H9 (cell line): ENCODE results near the gene CORO1A. TPM values are rescaled to one million over a fixed set of nuclear protein-coding genes. Genes with fewer than 3 reads are reported as not detected.

Experiments
- DNase-seq: peaks from one replicate; pipeline ENCODE4 v3.0.0-alpha.2; 2017
- H2AFZ ChIP-seq: one replicate; pipeline ENCODE4 v1.6.1; 2013; ENCODE audit warnings: mild to moderate bottlenecking, low read length, control low read depth, moderate library complexity
- H2AK5ac ChIP-seq: 2 replicates; pipeline ENCODE4 v1.6.1; 2013; ENCODE audit warnings: low read length, control low read depth, mixed read lengths; ENCODE audit not compliant: insufficient read length
- H2BK120ac ChIP-seq: one replicate; pipeline ENCODE4 v1.6.1; 2013; ENCODE audit warnings: low read depth, mild to moderate bottlenecking, low read length, control low read depth, inconsistent platforms; ENCODE audit not compliant: poor library complexity, severe bottlenecking
- H2BK12ac ChIP-seq: 2 replicates; pipeline ENCODE4 v1.6.1; 2013; ENCODE audit warnings: low read length, control low read depth, mixed read lengths, low read depth; ENCODE audit not compliant: insufficient read length
- H2BK15ac ChIP-seq: 2 replicates; pipeline ENCODE4 v1.6.1; 2013; ENCODE audit warnings: low read depth, low read length, control low read depth
- H2BK20ac ChIP-seq: one replicate; pipeline ENCODE4 v1.6.1; 2013; ENCODE audit warnings: low read depth, mild to moderate bottlenecking, low read length, control low read depth, inconsistent platforms; ENCODE audit not compliant: poor library complexity, severe bottlenecking
- H2BK5ac ChIP-seq: 2 replicates; pipeline ENCODE4 v1.6.1; 2013; ENCODE audit warnings: low read length, control low read depth, mixed read lengths; ENCODE audit not compliant: insufficient read length
- H3K14ac ChIP-seq: 2 replicates; pipeline ENCODE4 v1.6.1; 2013; ENCODE audit warnings: low read length, control low read depth; ENCODE audit not compliant: insufficient read depth
- H3K18ac ChIP-seq: 2 replicates; pipeline ENCODE4 v1.6.1; 2013; ENCODE audit warnings: low read depth, mild to moderate bottlenecking, mixed read lengths, low read length, control low read depth; ENCODE audit not compliant: insufficient read length
- H3K23ac ChIP-seq: 2 replicates; pipeline ENCODE4 v1.6.1; 2013; ENCODE audit warnings: low read length, control low read depth, mixed read lengths, low read depth; ENCODE audit not compliant: insufficient read length
- H3K23me2 ChIP-seq: 2 replicates; pipeline ENCODE4 v1.6.1; 2013; ENCODE audit warnings: low read depth, mild to moderate bottlenecking, mixed read lengths, low read length, control low read depth; ENCODE audit not compliant: insufficient read length, poor library complexity, severe bottlenecking
- H3K27ac ChIP-seq: 2 replicates; pipeline ENCODE4 v1.5.1; 2013; ENCODE audit warnings: low read length, control low read depth, mixed read lengths, low read depth; ENCODE audit not compliant: insufficient read length
- H3K27me3 ChIP-seq: 2 replicates; pipeline ENCODE4 v1.6.1; 2013; ENCODE audit warnings: low read length, control low read depth, inconsistent platforms; ENCODE audit not compliant: insufficient read depth
- H3K4ac ChIP-seq: 2 replicates; pipeline ENCODE4 v1.6.1; 2013; ENCODE audit warnings: low read depth, mild to moderate bottlenecking, control low read depth, inconsistent platforms, low read length, moderate library complexity
- H3K4me1 ChIP-seq: 2 replicates; pipeline ENCODE4 v1.6.1; 2013; ENCODE audit warnings: low read length, control low read depth, inconsistent platforms; ENCODE audit not compliant: insufficient read depth
- H3K4me2 ChIP-seq: 2 replicates; pipeline ENCODE4 v1.6.1; 2013; ENCODE audit warnings: low read length, control low read depth, mixed read lengths; ENCODE audit not compliant: insufficient read length, insufficient read depth
- H3K56ac ChIP-seq: 2 replicates; pipeline ENCODE4 v1.6.1; 2013; ENCODE audit warnings: low read depth, mild to moderate bottlenecking, mixed read lengths, low read length, control low read depth; ENCODE audit not compliant: insufficient read length
- H3K79me1 ChIP-seq: 2 replicates; pipeline ENCODE4 v1.6.1; 2013; ENCODE audit warnings: low read depth, mild to moderate bottlenecking, moderate library complexity, low read length, control low read depth, inconsistent platforms; ENCODE audit not compliant: insufficient read depth, poor library complexity, severe bottlenecking
- H3K79me2 ChIP-seq: 2 replicates; pipeline ENCODE4 v1.6.1; 2013; ENCODE audit warnings: low read length, control low read depth, inconsistent platforms; ENCODE audit not compliant: insufficient read depth
- H3K9ac ChIP-seq: 2 replicates; pipeline ENCODE4 v1.6.1; 2013; ENCODE audit warnings: low read length, control low read depth, mixed read lengths; ENCODE audit not compliant: insufficient read length; ENCODE audit errors: extremely low read depth
- H3K9me3 ChIP-seq: one replicate; pipeline ENCODE4 v1.6.1; 2013; ENCODE audit warnings: low read depth, low read length, inconsistent platforms; ENCODE audit not compliant: control insufficient read depth
- H3T11ph ChIP-seq: one replicate; pipeline ENCODE4 v1.6.1; 2013; ENCODE audit warnings: mild to moderate bottlenecking, low read length, control low read depth, inconsistent platforms
- H4K20me1 ChIP-seq: one replicate; pipeline ENCODE4 v1.6.1; 2013; ENCODE audit not compliant: control insufficient read depth, insufficient read length, insufficient read depth
- H4K5ac ChIP-seq: 2 replicates; pipeline ENCODE4 v1.6.1; 2013; ENCODE audit warnings: low read depth, mild to moderate bottlenecking, mixed read lengths, low read length, control low read depth; ENCODE audit not compliant: insufficient read length
- H4K8ac ChIP-seq: replicated peaks from 2 replicates; pipeline ENCODE4 v1.6.1; 2013; ENCODE audit warnings: low read length, control low read depth, mixed read lengths, low read depth; ENCODE audit not compliant: insufficient read length
- H4K91ac ChIP-seq: 2 replicates; pipeline ENCODE4 v1.6.1; 2013; ENCODE audit warnings: low read depth, mild to moderate bottlenecking, moderate library complexity, mixed read lengths, low read length, control low read depth; ENCODE audit not compliant: insufficient read length
- H3K27ac Mint-ChIP-seq, 3 experiments: 2 replicates in 2 of 3; 3 replicates in 1 of 3; pipeline ENCODE4 v1.8.0; 2020 to 2021; ENCODE audit warnings: mixed read lengths in 3 of 3, mild to moderate bottlenecking in 1 of 3, moderate library complexity in 1 of 3
- H3K27me3 Mint-ChIP-seq: 2 replicates; pipeline ENCODE4 v1.8.0; 2021; ENCODE audit warnings: low read depth, mild to moderate bottlenecking, moderate library complexity, mixed read lengths
- H3K36me3 Mint-ChIP-seq, 3 experiments: 2 replicates in 2 of 3; 3 replicates in 1 of 3; pipeline ENCODE4 v1.8.0; 2020 to 2021; ENCODE audit warnings: low read depth in 3 of 3, mixed read lengths in 3 of 3; ENCODE audit not compliant: insufficient read depth in 1 of 3
- H3K4me1 Mint-ChIP-seq, 2 experiments: 2 replicates each; pipeline ENCODE4 v1.8.0; 2020; ENCODE audit warnings: mixed read lengths in 2 of 2
- H3K4me3 Mint-ChIP-seq, 2 experiments: 2 replicates in 1 of 2; 3 replicates in 1 of 2; pipeline ENCODE4 v1.8.0; 2020 to 2021; ENCODE audit warnings: mild to moderate bottlenecking in 2 of 2, mixed read lengths in 2 of 2, moderate library complexity in 1 of 2
- H3K9me3 Mint-ChIP-seq, 2 experiments: 2 replicates in 1 of 2; 3 replicates in 1 of 2; pipeline ENCODE4 v1.8.0; 2020; ENCODE audit warnings: mild to moderate bottlenecking in 2 of 2, mixed read lengths in 2 of 2, moderate library complexity in 1 of 2
- total RNA-seq: library from RNA; stranded (reverse); gene quantifications from 2 replicates; pipeline ENCODE4 v1.2.1, GENCODE V29; 2021
- TF ChIP-seq, protein P1 (sequence below): fragments of 200-600 bp; sonication (generic); conservative IDR thresholded peaks from 3 replicates; pipeline ENCODE4 v1.8.0; 2021; ENCODE audit warnings: antibody characterized with exemption, mild to moderate bottlenecking

The CORO1A gene
- total RNA-seq, 1 experiment from 2014 or later: 4.8 TPM

GRCh38 chr16:30144017-30144416, 39.4 kb upstream of the CORO1A start:
- peaks cover 6% of the 10 kb centered on the region in 2 experiments for H3K9me3 Mint-ChIP-seq
- no peaks in the 10 kb centered on the region for H3K27me3 ChIP-seq
- no peak overlapping the region for H3K4me3 Mint-ChIP-seq
- no peak overlapping the region for H2BK5ac ChIP-seq
- H4K20me1 ChIP-seq: no peaks in the 10 kb centered on the region
- no peak overlapping the region for H2AFZ ChIP-seq
- peaks cover 4% of the 10 kb centered on the region for H3K27me3 Mint-ChIP-seq
- H3K4me2 ChIP-seq: no peak overlapping the region
- no peak overlapping the region for H2BK15ac ChIP-seq
- no peak overlapping the region for H3K27ac Mint-ChIP-seq
- no peaks in the 10 kb centered on the region for H3K79me2 ChIP-seq
- no peak overlapping the region for H3K14ac ChIP-seq
- no peak overlapping the region for H3T11ph ChIP-seq
- H4K5ac ChIP-seq: no peak overlapping the region
- TF ChIP-seq, protein P1, sequence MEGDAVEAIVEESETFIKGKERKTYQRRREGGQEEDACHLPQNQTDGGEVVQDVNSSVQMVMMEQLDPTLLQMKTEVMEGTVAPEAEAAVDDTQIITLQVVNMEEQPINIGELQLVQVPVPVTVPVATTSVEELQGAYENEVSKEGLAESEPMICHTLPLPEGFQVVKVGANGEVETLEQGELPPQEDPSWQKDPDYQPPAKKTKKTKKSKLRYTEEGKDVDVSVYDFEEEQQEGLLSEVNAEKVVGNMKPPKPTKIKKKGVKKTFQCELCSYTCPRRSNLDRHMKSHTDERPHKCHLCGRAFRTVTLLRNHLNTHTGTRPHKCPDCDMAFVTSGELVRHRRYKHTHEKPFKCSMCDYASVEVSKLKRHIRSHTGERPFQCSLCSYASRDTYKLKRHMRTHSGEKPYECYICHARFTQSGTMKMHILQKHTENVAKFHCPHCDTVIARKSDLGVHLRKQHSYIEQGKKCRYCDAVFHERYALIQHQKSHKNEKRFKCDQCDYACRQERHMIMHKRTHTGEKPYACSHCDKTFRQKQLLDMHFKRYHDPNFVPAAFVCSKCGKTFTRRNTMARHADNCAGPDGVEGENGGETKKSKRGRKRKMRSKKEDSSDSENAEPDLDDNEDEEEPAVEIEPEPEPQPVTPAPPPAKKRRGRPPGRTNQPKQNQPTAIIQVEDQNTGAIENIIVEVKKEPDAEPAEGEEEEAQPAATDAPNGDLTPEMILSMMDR: no peak
- H4K8ac ChIP-seq: no peak overlapping the region
- H3K27ac ChIP-seq: no peak overlapping the region
- H3K9ac ChIP-seq: no peak overlapping the region
- H3K79me1 ChIP-seq: no peaks in the 10 kb centered on the region
- no peak overlapping the region for H3K18ac ChIP-seq
- no peaks in the 10 kb centered on the region for H3K36me3 Mint-ChIP-seq
- no peak overlapping the region for H2AK5ac ChIP-seq
- H4K91ac ChIP-seq: no peak overlapping the region
- no peak overlapping the region for H3K56ac ChIP-seq
- no peaks in the 10 kb centered on the region for H3K9me3 ChIP-seq
- DNase-seq: no peak
- no peaks in the 10 kb centered on the region for H3K4me1 ChIP-seq
- H2BK120ac ChIP-seq: no peak overlapping the region
- no peaks in the 10 kb centered on the region for H3K4me1 Mint-ChIP-seq
- no peaks in the 10 kb centered on the region for H3K23me2 ChIP-seq
- no peak overlapping the region for H3K23ac ChIP-seq
- H2BK12ac ChIP-seq: no peak overlapping the region
- H3K4ac ChIP-seq: no peak overlapping the region
- no peak overlapping the region for H2BK20ac ChIP-seq
